Stromal cell of bone marrow (primary cell): ENCODE results near the gene CEMIP.

Experiments used
- DNase-seq: peaks from one replicate; pipeline ENCODE4 v3.0.0-alpha.2; 2012; ENCODE audit warnings: low read depth

CEMIP gene, protein sequence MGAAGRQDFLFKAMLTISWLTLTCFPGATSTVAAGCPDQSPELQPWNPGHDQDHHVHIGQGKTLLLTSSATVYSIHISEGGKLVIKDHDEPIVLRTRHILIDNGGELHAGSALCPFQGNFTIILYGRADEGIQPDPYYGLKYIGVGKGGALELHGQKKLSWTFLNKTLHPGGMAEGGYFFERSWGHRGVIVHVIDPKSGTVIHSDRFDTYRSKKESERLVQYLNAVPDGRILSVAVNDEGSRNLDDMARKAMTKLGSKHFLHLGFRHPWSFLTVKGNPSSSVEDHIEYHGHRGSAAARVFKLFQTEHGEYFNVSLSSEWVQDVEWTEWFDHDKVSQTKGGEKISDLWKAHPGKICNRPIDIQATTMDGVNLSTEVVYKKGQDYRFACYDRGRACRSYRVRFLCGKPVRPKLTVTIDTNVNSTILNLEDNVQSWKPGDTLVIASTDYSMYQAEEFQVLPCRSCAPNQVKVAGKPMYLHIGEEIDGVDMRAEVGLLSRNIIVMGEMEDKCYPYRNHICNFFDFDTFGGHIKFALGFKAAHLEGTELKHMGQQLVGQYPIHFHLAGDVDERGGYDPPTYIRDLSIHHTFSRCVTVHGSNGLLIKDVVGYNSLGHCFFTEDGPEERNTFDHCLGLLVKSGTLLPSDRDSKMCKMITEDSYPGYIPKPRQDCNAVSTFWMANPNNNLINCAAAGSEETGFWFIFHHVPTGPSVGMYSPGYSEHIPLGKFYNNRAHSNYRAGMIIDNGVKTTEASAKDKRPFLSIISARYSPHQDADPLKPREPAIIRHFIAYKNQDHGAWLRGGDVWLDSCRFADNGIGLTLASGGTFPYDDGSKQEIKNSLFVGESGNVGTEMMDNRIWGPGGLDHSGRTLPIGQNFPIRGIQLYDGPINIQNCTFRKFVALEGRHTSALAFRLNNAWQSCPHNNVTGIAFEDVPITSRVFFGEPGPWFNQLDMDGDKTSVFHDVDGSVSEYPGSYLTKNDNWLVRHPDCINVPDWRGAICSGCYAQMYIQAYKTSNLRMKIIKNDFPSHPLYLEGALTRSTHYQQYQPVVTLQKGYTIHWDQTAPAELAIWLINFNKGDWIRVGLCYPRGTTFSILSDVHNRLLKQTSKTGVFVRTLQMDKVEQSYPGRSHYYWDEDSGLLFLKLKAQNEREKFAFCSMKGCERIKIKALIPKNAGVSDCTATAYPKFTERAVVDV (N-terminal part only)

DNA sequence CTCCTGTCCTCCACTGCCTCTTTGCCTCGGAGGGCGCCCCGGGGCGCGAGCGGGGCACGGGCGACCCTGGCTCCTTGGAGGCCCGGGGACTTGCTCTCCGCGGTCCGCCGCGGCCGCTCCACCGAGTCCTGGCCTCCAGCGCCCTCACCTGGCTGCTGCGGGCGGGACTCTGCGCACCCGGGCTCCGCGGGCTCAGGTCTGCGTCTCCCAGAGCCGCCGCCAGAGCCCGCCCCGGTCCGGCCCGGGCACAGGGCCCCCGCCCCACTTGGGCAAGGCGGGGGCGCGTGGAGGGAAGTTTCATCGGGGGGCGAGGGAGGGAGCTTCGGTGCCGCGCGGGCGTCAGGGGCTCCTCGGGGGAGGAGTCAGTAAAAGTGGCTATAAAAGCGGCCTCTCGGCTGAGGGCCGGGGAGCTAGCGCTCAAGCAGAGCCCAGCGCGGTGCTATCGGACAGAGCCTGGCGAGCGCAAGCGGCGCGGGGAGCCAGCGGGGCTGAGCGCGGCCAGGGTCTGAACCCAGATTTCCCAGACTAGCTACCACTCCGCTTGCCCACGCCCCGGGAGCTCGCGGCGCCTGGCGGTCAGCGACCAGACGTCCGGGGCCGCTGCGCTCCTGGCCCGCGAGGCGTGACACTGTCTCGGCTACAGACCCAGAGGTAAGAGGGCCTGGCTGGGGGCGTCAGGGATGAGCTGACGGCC is at the start of gene CEMIP:
CEMIP (plus strand) TSS at position 407 of the 694 bp plus-strand sequence. CDS start 94,510 bp downstream, outside the sequence.
- DNase-seq = peak; percentile 59

DNA sequence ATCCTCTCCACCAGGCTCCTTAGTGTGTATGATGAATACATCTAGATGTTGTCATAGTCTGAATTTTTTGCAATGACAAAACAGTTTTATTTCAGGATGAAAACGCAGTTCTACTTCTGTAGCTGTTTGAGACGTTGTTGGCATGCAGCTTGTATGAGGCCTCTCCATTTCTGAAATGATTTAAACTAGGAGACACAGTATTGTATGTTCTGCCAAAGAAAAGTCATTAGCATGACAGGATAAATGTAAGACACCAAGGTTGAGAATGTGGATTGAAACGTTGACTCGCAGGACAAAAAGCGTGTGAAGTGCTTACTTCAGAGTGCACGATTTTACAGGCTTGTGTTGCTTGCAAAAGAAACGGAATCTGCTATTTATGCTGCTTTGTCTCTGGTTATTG is 48.8 kb upstream of the CEMIP start:
- DNase-seq = no peak

DNA sequence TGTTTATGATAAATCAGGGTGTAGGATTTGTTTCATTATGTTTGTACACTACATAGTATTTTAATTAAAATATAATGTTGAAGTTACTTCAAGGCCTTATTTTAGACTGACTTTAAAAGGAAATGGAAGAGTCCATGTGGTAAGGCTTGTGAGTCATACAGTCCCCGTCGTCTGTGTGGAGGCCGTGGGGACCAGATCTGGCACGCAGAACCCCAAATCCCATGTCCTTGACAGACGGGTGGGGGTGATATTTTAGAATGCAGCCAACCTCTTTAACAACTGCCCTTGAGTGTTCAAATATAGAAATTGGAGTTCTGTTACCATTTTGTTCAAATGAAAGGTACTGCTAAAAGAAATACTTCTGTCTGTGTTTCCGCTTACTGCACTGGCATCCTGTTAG is 48.2 kb upstream of the CEMIP start:
- no peak for DNase-seq

DNA sequence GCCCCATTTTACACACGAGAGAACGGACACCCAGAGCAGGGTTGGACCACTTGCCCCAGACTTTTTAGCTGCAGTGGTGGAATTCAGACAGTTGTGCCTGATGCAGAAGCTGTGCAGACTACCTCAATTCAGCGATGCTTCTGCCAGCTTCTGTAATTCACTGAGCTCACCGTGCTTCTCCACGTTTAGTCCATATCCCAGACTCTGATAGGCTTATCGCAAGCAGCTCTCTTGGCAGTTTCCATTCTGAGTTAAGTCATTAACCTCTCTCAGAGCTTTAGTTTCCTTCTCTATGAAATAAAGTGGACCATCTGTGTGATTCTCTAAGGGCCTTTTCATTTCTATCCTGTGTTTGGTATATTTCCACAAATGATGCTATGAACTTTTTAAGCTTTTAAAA is 47.0 kb upstream of the CEMIP start:
- DNase-seq = no peak

DNA sequence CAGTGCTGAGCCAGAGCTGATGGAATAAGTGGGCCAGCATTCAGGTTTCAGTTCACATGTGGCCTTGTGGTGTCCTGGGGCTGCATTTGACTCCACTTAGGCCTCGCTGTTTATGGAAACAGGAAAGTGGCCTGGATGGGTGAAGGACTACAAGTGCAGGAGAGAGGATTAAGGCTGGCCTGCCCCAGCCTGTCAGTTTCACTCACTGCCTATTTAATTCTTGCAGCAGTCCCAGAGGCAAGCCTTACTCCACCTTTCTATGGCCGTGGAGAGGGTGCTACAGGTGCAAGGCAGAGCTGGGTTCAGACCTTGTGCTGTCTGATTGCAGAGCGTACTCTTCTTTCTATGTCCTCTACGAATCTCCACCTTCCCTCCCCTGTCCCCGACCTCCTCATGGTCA is 46.4 kb upstream of the CEMIP start:
- no peak for DNase-seq

DNA sequence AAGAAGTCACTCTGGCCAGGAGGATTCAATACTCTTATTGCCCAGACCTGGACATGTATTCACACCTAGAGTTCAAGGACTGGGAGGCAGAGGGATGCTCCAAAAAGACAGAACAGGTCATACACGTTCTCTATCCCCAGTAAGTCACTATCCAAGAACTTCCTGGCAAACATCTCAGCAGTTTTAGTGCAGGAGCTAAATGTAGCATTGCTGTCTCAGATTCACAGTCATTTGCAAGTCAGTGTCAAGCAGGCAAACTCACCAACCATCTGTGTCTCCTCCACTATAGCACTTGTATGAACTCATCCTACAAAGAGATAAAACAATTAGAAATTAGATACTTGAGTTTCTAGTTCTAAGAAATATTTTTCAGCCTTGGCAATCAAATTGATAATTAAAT is 45.7 kb upstream of the CEMIP start:
- no peak for DNase-seq

DNA sequence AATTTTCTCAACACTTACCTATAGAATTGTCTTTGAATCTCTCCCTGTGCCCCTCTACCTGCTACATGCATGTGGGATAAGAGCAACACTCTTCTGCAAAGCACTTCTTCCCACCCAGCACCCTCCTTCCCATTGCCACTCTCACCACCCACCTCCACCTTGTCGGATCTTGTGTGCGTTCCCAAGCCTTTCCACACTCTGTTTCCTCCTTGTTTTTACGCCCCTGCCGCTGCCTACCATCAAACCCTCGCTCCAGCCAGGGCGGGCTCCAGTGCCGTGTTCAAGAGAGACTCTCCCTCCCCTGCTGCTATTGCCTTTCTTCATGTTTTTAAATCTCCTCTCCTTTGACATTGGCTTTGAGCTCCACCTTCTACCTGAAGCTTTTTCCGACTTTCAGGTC is 43.8 kb upstream of the CEMIP start:
- DNase-seq = no peak

DNA sequence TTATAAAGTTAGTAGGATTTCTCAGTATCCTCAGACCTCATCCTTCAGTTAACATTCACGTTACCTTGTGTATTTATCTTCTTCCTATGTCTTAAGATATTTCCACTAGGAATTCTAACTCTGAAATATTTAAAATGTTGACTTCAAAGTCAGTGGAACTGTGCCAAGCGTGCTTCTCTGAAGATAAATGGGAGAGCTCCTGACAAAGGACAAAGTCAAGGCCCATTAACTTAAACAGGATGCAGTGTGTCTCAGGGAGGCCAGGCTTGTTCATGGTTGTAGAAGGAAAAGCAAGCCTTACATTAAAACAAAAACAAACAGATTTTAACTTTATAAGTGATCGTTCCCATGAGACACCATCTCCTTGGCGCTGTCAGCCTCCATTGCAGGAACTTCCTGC is 42.6 kb upstream of the CEMIP start:
- no peak for DNase-seq

DNA sequence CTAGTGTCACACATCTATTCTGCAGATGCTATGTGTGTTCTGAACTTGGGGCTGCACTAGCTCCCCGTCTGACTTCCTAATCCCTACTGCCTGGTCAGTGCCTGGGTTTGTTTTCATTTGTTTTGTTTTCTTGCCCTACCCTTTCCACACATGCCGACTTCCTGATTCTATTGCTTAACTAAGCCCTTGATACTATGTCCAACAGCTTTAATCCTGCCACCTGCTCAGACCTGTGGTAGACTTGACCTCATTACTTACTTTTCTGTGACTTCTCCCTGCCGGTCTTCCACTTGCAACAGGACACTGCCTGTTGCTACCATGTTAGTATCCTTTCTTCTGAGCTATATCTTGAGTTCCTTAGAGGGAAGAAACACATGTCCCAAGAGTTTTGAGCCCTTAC is 39.3 kb upstream of the CEMIP start:
- no peak for DNase-seq

DNA sequence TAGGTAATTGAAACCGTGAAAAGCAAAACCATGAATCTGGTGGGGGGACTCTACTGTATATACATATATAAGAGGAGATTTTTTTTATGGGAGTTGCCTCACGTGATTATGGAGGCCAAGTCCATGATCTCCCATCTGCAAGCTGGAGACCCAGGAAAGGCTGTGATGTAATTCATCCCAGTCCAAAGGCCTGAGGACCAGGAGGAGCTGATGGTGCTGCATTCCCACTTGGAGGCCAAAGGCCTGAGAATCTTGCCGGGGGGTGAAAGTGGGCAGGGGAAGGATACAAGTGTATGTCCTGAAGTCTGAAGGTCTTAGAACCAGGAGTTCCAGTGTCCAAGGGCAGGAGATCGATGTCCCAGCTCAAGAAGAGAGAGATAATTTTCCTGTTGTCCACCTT is 37.1 kb upstream of the CEMIP start:
- DNase-seq = no peak

DNA sequence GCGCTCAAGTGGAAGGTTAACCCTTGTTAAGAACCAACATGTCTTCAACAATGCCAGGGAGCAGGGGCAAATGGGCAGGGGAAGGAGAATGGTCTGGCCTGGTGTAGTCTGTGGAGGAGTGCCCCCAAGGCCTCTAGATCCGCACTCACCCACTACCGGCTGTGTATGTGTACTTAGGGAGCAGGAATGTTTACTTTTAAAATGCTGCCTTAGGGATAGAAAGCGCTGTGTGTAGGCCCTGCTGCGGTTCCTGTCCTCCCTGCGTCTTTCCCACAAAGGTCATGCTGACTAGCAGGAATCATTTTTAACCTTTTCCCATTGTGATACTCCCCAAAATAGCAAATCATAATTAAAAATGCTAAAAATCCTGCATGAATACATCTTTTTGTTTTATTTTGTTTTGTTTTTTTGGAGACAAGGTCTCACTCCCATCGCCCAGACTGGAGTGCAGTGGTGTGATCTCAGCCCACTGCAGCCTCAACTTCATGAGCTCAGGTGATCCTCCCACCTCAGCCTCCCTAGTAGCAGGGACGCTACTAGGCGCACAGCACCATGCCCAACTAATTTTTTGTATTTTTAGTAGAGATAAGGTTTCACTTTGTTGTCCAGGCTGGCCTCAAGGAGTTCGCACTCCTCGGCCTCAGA is 35.9 kb upstream of the CEMIP start:
- DNase-seq = no peak

DNA sequence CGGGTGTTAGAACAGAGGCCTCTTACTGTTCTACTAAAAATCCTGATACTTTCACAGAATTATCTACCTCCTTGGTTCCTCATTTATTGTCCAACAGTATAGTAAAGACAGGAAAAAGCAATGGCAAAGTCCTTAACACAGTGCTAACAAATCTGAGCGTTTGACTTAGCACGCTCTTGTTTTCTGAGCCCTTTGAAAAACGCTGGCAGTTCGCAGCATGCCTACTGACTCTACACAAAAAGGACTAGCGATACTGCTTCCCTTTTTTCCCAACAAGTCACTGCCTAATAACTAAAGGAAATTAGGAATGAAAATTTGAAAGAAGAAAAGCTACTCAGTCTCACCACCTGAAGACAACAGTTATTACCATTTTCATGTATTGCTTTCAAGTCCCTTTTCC is 34.8 kb upstream of the CEMIP start:
- no peak for DNase-seq

DNA sequence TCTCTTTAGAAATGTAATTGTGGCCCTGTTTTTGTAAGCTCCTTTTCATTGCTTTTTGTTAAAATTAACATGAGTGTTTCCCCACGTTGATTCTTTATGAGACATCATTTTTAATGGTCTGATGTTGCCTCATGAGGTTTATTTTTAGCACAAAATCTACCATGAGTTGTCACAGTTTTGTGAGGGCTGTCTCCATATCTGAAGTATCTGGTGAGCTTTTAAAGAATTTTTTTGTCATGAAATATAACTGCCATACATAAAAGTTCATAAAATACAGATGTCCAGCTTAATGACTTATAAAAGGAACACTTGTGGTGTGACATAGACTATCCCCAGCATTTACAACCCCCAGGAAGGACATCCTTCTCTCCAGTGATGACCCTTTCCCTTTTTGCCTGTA is 34.3 kb upstream of the CEMIP start:
- peak; percentile 59 for DNase-seq

DNA sequence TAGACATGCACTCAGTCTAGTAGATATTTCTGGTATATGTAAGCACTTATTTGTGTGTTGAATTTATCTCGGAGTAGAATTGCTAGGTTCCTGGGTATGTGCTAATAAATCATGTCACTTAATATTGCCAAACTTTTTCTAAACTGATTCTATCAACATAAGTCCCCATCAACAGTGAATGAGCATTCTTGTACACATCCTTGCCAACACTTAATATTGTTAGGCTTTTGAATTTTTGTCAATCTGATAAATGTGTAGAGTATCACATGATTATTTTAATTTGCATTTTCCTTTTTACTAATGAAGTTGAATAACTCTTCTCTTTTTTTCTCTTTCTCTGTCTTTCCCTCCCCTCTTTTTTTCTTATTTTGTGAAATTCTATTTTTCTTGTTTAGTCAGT is 33.3 kb upstream of the CEMIP start:
- DNase-seq = no peak

DNA sequence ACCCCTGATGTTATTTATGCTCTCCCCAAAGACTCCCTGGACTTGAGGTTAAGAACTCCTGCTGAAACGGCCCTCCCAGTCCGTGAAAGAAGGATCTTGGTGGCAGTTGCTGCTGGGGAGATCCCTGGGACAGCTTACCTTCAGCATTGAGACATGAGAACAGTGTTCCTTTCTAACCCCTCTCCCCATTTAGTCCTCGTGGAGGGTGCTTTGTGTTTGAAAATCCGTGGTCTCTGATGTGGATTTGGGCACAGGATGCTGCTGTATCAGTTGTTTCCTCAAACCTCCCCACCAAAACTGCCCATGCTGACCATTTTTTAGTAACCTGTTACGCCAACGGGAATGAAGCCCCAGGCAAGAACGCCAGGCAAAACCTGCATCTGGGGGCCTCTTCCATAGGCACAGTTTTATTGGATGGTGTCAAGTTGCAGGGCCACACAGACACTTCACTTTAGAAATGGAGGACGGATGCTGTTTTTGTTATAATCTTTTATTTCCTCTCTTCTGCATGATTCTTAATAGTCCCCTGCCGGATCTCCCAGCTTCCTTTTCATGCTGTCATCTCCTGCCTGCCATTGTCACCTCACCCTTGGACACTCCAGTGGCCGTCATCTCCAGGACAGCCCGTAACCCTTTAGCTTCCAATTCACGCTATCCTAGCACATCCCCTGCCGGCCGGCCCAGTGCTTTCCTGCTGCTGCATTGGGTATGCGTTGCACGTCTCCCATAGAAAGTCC is 31.7 kb upstream of the CEMIP start:
- no peak for DNase-seq

DNA sequence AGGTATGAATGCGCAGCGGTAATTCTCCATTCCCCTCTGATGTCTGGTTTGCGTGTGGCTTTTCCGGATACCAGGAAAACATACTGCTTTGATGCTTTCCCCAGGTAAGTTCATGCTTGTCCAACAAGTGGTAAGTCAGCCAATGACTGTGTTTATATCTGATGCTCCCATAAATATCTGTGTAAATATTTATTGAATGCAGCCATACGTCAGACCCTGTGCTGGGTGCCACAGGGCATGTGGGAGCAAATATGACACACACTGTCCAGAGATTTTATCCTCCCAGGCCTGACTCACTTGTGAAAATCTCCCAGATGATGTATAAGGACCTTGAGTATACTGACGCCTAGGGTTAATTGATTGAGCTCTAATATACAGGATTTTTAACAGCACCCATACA is 29.6 kb upstream of the CEMIP start:
- no peak for DNase-seq

DNA sequence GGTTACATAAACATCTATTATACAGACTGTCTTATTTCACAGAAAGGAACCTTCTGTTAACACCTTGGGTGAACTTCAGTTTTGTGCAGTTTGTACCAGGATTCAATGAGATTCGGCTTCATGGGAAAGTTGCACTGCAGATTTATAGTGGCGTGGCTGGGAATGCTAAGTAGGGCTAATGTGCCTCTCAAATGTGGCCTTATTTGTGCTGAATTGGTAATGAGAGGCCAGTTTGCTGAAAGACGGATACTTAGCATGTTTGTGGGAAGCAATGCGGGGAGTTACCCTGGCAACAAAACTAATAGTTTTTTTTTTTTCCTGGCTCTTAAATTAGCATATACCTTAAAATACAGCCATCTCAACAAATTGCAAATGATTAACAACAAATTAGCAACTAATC is 28.6 kb upstream of the CEMIP start:
- no peak for DNase-seq

DNA sequence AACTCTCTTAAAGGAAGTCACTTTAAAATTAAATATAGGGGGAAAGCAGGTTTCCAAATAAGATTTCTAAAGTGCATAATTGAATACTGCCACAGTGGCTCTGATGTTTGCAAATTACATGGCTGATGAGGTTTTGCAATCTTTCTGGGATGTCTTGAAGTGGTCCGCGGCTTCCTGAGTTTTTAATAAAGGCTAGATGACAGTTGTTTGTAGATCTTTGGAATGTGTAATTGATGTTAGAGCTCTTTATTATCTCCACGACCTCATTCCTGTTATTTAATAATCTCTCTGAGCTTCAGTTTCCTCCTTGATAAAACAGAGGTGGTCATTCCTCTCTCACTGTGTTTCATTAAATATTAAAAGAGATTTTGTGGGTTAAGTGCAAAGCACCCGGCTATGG is 27.0 kb upstream of the CEMIP start:
- DNase-seq = no peak

DNA sequence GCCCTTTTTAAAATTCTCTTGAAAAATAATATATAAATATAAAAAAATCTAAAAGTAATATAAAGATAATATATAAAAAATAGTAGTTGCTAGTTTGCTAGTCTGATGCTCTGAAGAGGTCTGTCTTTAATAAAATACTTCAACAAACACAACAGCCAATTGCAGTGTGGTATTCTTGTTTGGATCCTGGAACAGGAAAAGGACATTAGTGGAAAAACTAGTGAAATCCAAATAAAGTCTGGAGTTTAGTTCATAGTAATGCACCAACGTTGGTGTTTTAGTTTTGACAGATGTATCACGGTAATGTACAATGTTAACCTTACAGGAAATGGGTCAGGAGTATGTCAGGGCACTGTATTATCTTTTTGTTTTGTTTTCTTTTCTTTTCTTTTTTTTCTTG is 26.0 kb upstream of the CEMIP start:
- DNase-seq = no peak

DNA sequence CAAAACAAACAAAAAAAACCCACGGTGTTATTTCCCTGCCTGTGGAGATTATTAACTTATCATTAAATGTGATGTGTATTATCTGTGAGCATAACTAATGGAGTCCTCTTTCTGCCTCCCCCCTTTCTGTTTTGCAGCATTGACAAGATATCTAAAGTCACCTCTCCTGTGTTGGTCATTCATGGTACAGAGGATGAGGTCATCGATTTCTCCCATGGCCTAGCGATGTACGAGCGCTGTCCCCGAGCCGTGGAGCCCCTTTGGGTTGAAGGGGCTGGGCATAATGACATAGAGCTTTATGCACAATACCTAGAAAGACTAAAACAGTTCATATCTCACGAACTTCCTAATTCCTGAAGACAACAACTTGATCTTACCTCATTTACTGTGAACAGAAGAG is 25.2 kb upstream of the CEMIP start:
- no peak for DNase-seq

DNA sequence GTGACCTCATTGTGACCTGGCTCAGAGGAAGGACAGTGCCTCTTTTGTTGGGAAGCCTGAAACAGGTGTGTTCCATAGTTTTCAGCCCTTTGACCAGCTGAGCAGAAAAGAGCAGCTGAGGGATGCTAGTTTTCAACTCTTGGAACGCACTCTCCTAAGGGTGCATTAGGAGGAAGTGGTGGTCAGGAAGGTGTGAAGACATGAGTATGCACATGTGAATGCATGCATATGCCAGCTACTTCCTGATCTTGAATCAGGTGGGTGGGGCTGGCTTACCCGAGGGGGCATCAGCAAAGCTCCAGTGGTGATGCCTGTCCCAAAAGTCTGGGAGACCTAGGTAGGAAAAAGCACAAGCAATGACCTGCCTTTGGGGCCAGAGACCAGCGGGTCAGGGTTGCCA is 23.3 kb upstream of the CEMIP start:
- DNase-seq = no peak
